Activated T-cell treated with anti-CD3 and anti-CD28 coated beads for 48 hours (primary cell): ENCODE measurements around the gene NSUN3.

Experiments
- DNase-seq: peaks from one replicate; pipeline ENCODE4 v3.0.0-alpha.2; 2020; ENCODE audit warnings: low read depth

The NSUN3 gene

DNA sequence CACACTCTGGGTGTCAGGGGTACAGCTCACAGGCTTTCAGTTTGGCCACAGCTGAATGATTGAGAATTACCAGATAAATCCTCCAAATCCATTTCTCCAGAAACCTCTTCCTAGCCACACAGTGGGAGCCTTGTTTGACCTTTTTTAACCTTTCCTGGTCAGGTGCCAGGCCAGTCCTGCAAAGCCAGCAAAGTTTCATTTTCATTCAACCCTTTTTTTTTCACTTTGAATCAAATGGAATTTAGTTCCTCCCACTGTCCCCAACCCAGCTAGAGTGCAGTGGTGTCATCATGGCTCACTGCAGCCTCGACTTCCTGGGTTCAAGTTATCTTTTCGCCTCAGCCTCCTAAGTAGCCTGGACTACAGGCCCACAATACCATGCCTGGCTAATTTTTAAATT is 67.8 kb downstream of the NSUN3 start:
- no peak for DNase-seq

DNA sequence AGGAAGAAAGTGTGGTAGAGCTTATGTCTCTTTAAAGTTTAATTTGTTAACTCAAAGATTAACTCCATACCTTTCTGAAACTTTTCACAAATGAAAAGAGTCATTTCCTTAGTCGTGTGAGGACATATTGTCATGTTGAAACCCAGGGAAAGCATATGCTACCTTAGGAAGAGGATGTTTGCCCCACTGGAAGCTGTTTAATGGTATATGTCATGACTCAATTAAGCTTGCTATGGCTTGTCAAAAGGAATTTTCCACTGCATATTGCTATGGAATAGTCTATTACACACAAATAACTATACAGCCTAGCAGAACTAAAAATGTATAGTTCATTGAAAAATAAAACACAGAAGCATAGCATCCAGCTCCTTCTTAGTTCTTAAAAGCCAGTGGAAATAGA is 69.9 kb downstream of the NSUN3 start:
- DNase-seq = no peak

DNA sequence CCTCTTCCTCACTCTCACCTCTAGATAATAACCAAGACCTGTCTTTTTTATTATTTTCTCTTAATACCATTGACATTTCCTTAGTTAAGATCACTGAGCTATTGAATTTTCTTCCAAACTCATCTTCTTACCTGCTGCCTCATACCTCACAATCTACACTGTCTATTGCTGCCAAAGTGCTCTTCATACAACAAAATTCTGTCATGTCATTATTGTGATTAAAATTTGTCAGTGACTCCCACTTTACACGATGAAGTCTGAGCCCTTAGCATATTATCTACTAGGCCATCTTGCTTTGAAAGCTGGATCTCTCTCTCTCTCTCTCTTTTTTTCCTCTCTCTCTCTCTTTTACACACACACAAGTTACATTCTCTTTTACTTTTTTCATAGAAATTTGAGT is 73.3 kb downstream of the NSUN3 start:
- no peak for DNase-seq

DNA sequence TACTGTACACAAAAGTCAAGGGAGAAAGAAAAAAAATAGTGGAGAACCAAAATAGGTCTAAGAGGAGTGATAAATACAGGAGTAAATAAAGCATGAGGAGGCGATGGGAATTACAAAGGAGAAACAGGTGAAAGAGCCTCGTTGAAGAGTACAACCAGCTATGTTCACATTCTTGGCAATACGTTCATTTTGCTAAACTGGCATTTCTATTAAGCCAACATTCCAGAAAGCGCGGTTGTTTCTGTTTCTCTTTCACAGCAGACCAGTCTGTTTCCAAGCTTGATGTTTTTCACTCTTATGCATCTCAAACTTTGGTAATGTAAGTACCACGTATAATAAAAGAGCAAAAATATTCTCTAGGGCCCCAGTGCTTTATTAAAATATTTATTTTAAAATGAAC is 74.5 kb downstream of the NSUN3 start:
- no peak for DNase-seq

DNA sequence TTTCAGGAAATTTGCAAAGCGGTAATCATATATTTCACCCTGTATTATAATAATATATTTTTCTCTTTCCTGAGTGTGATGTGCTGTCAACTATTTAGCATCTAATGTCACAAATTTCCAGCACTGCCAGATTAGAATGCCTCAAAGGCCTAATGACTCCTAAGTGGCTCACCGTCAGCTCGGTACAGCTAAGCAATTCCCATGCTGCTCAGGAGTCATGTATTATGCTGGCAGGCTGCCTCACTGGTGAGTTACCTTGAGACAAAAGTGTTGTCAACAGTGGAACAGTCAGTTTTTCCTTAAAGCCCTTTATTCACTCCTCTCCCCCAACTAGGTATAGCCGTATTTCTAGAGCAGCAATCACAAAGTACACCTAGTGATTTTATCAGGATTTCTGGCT is 83.6 kb downstream of the NSUN3 start:
- DNase-seq = no peak

DNA sequence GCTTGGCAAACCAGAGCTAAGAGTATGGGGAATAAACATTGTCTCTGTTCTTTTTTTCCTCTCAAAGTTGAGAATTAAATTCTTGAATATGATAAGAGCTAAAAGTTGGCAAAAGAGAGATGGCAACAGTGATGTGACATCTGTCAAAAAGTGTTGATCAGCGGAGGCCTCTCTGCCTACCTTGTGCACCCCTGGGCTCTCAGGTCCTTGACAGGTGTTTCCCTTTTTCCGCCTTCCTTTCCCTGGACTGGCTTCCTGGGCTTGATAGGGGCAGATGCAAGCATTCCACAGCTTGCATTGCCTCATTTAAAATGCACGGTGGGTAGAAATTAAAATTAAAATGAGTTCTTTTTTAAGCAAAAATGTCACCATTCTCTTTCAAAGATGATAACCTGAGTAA is 84.2 kb downstream of the NSUN3 start:
- no peak for DNase-seq

DNA sequence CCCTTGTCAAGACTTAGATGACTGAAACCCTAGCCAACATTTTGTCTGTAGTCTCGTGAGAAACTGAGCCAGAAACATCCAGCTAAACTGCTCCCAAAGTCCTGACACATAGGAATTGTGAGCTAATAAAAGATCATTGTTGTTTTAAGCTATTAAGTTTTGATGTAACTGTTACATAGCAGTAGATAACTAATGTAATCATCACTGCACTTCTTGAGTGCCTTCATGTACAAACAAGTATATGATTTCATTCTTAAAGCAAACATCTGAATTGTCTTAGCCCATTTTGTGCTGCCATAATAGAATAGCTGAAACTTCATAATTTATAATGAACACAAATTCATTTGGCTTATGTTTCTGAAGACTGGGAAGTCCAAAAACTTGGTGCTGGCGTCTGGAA is 87.3 kb downstream of the NSUN3 start:
- no peak for DNase-seq

DNA sequence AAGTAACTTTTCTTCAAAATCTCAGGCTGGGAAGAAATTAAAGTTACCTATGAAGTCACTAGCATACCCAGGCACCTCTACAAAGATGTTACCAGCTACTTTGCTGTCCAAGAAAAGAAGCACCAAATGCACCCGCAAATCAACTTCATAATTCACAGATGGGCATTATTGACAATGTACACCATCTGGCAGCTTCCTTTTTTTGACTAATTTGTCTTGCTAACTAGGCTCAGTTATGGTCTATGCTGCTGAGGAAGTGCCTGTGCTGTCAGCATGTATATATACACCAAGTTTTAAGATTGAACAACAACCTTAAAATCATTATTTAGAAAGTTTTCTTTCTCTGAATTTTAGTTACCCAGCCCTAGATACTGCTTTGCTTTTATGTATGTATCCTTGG is 93.8 kb downstream of the NSUN3 start:
- DNase-seq = no peak

DNA sequence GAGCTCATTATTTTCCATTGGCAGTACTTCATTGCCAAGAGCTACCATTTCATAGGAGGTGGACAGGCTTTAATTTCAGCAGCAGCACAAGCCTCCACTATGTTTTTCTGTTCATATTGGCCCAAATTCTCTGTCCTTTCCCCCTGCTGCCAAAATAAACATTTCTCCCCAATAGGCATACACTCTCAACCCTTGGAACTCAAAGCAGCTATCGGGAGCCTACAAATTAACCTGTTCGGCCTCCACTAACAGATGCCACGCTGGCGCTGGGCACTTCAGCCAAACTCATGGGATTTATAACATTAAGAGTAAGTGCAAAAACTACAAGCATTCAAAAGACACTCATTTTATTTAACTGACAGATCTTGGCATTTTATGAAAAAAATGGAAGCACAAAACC is 95.7 kb downstream of the NSUN3 start:
- DNase-seq = no peak

DNA sequence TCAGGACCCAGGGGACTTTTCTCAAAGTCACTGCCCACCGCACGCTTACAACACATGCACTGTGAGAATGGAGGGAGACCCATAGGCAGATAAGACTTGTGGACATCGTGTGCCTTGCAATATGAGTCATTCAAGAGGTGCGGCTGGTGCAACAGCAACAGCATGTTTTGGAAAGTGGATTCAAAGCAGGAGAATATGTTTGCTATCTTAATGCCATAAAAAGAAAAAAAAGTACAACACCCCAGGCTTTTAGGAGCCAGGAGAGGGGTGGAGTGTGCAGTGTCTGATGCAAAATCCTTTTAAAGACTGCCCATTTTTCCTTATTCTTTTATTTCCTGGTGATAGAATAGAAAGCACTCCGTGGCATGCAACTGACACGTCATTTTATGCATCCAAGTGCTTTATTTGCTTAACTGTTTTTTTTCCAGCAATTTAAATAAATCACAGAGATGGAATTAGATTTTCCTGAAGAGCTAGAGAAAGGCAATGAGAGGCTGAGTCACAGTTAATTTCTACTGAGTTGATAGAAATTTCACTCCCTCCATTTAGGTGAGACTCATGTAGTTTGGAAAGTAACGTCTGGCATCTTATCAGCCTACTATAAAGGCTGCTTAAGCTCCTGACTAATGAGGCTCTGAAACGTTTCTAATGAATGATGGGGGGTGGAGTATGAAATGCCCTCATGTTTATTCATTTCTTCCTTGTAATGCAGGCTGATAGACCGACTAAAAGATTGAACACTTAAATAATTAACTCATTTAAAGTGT is 96.4 kb downstream of the NSUN3 start:
- no peak for DNase-seq

DNA sequence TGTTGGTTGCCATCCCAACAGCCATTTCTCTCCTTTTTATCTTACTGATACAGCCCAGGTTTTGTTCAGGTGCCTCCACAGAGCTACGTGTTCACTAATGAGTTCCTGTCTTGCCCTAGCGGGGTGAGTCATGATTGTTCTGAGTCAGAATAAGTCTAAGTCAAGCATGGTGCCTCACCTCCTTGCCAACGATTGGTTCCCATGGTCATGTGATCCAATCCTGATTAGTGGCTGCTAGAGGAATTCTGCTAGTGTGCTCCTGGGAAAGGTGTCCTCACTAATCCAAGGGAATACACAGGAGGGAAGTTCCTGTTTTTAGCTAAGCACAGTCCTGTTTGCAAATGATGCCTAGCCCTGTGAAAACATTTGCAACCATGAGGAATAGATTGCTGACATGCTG is 99.8 kb downstream of the NSUN3 start:
- DNase-seq = no peak

DNA sequence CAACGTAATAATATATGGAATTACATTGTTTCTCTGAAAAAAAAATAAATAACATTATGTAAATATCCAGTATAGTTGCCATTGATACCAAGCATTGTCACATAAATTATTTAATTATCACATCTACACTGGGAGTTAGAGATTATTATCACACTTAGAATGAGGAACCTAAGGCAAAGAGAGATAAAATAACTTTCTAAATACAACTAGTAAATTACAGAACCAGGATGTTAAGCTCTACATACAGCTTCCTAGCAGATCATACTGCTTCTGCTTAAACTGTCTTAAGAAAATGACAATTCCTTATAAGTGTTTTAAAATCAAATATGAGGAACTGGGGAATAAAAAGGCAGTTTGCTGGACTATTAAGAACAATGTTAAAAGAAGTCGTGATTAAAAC is 104.5 kb downstream of the NSUN3 start:
- DNase-seq = no peak

DNA sequence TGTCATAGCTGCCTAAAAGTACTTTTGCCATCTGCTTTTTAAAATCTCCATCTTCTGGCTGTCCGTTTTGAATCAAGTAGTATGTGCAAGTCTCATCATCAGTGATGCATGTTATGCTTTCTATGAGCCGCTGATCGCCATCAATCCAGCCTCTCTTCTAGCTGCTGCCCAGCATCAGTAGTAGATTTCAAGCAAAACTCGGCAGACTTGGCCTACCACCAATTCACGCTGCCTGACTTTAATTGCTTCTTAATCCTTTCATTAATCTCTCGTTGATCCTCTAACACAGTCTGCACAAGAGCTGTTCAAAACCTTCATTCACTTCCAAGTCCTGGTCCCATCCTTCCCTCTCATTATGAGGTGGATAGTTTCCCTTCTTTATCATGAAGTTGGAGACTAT is 104.9 kb downstream of the NSUN3 start:
- no peak for DNase-seq

DNA sequence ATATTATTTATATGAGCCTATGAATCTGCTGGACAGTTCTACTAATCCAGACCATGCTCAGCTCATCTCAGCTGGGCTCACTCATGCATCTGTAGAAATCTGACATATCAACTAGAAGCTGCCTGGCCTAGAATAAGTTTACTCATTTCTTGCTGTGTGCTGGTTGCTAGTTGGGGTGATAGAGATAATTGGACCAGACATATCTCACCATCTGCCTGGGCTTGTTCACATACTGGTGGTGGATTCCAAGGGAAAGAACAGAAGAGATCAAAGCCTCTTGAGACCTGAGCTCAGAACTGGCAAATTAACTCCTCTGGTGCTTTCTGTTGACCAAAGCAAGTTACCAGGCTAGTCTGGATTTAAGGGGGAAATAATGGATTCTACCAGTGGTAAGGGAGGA is 109.1 kb downstream of the NSUN3 start:
- DNase-seq = no peak

DNA sequence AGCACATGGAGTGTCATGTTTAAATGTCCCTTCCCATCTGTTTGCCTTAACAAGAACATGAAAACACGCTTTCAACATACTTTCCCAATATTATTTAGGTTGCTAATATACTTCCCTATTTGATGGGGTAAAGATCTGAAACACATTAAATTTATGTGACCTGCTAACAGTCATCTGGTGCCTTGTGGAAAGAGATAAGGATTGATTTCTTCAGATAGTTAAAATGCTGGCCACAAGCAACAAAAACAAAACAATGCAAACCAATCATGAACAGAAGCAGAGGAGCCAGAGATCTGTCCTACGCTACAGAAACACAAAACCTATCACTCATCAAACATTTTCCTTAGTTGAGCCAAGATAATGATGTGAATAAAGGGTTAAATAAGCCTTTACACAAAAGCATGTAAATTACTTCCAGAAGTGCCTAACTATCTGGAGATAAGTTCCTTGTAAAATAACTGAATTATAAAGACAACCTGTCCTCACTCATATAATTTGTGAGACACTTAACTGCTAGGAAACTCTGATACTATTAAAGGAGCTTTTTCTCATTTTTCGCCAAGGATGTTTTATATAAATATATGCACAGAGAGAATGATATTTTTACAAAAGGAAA is 109.9 kb downstream of the NSUN3 start:
- no peak for DNase-seq

DNA sequence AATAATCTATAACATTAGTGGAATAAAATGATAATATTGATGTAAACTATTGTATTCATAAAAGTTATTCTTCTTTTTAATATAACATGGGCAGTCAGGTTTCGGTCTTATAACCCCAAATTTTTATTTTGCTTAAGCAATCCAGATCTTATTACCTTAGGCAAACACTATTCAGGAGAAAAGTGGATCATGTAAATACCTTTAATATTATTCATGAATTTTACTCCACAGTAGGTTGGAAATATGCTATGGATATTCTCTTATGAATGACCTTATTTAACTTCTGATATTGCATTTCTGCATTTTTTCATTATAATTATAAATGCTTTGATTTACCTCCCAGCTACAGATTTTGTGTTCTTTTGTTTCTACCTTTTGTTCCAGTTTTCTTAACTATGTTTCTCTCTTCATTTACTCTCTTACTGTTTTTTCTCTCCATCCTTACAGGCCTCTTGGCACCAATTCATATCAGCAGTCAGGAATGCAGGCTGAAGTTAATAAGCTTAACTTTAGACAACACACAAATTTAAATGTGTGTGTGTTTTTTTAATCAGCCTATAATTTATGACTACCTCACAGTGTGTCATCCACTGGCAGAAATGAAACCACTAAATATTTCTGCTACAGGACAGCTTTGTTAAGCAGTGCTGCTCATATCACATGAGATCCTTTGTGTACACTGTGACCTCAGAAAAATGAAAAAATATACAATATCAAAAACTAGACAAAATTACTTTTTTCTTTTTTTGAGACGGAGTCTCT is 111.0 kb downstream of the NSUN3 start:
- no peak for DNase-seq

DNA sequence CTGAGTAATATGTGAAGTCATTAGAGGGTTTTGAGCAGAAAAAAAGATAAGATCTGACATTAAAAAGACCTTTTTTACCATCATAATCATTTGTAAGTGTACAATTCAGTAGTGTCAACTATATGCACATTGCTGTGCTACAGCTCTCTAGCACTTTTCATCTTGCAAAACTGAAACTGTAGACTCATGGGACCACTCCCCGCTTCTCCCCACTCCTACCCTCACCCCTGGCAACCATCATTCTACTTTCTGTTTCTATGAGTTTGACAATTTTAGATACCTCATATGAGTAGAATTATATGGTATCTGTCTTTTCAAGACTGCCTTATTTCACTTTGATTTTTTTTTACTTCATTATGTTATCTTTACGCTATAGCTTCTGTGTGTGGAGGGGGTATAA is 112.8 kb downstream of the NSUN3 start:
- no peak for DNase-seq

DNA sequence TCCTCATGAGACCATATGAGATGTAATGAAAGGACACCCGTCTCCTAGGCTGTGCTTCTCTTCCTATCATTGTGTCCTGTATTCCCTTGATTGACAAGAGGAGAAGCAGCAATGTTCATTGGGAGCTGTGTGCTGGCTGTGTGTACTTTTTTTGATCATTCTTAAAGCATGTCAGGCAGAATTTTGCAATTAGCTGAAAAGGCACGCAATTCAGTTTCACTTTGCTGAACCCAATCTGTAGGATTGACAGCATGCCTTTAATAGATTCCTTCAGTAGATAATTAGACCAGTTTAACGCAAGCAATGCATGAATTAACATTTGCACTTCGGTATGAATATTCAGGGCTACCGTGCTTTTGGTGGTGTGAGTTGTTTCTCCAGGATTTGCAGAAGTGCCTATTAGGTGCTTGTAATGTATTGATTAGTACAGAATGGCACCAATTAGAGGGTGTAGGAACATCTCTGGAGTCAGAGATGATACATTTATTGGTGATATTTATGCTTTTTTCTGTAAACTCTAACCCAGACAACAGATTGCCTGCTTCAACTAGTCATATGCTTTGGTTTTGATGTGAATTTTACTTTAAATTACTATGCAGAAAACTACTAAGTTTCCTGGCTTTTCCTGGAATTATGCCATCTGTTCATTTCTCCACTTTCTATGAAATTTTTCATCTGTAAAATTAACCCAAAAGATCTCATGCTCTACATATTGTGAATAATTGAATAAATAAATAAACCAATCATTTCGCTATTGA is 114.3 kb downstream of the NSUN3 start:
- no peak for DNase-seq
